GM18498 (cell line): ENCODE results near the gene ZBTB7C.

Source experiments
- ATAC-seq: cut with Tn5 transposase; IDR thresholded peaks from one replicate; pipeline ENCODE4 v1.9.1; 2021; ENCODE audit warnings: mild to moderate bottlenecking, moderate library complexity; ENCODE audit not compliant: unreplicated experiment

Gene ZBTB7C

GRCh38 chr18:48009116-48009745 is 400.0 kb downstream of the ZBTB7C start:
- no peak for ATAC-seq

DNA sequence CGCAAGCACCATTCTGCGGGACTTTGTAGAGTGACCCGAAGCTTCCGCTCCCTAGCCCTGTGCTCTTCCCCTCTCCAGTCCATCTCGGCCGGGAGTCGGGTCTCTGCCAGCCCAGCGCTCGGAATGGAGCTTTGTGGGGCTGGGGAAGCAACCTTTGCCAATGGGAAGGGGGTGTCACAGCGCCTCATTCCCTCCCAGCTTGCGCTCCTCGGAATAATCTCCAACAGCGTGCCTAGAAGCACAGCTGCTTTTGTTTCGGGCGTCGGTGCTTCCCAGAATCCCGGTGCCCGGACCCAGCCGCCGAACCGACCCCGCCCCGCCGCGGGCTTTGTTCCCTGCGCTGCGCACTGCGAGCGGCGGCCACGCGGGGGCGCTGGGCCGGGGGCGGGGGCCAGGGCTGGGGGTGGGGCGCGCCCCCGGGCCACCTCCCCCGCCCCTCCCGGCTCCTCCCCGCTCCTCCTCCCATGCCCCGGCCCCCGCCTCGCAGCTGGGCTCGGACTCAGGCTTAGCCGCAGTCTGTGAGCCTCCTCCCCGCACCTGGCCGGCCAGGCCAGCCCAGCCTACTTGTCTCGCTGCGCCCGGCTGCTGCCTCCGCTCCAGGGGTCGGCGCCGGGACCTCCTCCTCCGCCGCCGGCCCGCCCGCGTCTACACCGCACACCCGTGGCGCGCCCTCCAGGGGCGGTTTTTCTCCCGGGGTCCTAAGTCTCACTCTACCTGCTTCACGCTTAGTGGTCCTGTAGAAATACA is 401.1 kb downstream of the ZBTB7C start:
- peak; percentile 77 for ATAC-seq

GRCh38 chr18:48007381-48007780 is 401.8 kb downstream of the ZBTB7C start:
- no peak for ATAC-seq

- no peak for ATAC-seq
These were observed 402.6 kb downstream of the ZBTB7C start for GRCh38 chr18:48006415-48007175.

DNA sequence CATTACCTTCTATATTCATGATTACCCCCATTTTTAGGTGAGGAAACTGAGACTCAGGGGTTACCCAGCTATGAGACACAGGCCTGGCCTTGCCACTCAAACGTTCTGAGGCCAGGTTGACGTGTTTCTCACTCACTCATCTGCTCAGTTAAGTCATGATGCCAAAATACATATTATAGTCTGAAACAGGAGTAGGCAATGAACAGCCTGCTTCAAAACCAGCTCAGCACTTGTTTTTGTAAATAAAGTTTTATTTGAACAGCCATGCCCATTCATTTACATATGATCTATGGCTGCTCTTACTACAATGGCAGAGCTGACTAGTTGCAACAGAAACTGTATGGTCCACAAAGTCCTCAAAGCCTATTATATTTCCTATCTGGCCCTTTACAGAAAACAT is 404.6 kb downstream of the ZBTB7C start:
- no peak for ATAC-seq

- no peak for ATAC-seq
These were observed 405.5 kb downstream of the ZBTB7C start for GRCh38 chr18:48003426-48004349.

DNA sequence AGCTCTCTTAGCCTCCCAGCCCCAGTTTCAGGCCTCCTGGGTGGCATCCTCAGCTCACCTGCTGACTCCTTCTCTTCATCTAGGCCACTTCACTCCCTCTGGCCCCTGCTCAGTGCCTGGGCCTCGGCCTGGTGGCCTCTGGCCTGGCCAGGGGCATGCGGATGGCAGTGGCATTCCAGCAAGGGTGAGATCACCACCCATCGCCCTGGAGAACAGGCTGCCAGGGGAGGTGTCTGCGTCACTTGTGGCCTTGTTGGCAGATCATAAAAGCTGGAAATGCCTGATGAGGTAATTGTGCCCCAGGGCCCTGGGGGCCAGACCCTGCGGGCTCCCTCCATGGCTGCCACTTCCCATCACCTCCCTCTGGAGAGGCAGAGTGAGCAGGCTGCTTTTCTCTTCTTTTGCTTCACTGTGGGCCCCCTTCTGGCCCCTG is 406.2 kb downstream of the ZBTB7C start:
- no peak for ATAC-seq

GRCh38 chr18:48000701-48001100 is 408.5 kb downstream of the ZBTB7C start:
- ATAC-seq = no peak

GRCh38 chr18:47999801-48000248 is 409.4 kb downstream of the ZBTB7C start:
- no peak for ATAC-seq

DNA sequence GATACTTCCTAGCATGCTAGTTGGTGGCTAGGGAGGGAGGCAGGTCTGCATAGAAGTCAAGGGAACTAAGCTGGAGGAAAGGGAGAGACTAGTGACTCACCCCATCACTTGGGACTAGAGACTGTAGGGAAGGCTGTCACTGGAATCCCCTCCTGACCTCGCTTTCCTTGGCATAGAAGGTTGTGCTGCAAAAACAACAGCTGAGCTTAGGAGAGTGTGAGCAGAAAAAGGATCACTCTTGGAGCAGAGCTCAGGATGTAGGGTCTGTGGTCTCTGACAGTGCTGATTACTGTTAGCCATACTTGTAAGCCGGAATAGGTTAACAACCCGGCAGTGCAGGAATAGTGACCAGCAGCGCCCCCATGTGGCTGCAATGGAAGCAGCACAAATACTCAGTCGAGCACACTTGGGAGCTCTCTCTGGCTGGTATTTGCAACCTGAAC is 411.8 kb downstream of the ZBTB7C start:
- ATAC-seq = no peak

DNA sequence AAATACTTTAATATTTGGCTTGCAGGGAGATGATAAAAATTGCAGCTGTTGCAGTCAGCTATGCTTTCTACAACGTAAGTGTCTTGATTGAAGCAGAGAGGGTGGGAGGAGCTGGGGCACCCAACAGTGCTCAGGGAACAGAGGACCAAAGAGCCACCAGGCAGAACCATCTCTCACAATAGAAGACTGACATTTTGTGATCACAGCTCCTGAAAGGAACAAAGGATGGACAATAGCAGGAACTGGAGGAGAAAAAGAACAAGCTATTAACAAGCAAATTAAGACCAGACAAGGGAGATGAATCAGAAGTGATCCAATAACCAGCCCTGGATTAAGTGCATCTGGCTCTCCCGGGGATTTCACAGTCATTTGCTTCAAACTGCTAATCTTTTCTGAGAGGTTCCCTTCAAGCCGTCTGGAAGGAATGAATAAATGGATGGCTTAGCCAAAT is 413.1 kb downstream of the ZBTB7C start:
- ATAC-seq = no peak

- no peak for ATAC-seq
These were observed 413.5 kb downstream of the ZBTB7C start for GRCh38 chr18:47995654-47996053.

DNA sequence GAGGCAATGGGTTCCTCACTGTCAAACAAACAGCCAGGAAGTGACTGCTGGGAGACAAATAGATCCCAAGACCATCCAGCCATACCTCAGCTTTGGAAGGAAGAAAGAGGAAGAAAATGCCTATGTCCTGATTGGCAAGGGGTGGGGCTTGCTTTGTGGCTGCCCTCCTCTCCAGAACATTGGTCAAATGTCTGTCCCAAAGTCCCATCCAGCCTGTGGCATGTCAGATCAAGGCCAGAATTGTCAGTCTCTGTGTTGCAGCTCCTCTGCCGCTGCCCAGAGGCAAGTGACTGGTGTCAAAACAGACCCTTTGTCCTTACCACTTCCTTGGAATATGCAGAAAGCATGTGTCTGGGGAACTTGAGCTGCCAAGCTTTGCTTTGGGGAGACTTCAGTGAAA is 415.8 kb downstream of the ZBTB7C start:
- no peak for ATAC-seq

DNA sequence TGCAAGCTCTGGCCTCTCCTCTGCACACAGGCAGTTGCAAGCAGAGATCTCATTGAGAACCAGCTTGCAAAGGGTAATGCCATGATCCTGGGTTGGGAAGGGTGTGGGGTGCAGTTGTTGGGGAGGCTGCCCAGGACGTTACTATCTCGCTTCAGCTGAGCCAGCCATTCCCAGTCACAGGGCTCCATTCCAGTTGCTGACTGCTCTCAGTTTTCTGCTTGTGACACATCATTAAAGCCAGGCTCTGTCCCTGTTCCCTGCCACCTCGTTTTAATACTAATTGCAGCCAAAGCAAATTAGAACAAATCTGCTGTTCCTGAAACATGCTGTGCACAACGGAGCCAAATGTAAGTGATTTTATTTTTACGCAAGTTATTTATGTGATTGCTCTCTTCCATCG is 416.2 kb downstream of the ZBTB7C start:
- no peak for ATAC-seq

- no peak for ATAC-seq
These were observed 416.9 kb downstream of the ZBTB7C start for GRCh38 chr18:47992266-47992665.

GRCh38 chr18:47990981-47991380 is 418.2 kb downstream of the ZBTB7C start:
- no peak for ATAC-seq

DNA sequence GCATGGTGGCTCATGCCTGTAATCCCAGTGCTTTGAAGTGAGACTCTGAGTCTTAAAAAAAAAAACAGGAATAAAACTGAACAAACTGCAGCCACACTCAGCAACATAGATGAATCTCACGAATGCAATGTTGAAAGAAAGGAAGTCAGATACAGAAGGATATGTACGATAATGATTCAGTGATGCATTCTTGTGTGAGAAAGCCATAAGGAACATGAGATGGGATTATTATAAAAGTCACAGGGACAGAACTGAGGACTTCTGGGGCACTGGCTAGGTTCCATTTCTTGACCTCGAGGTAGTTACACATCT is 421.8 kb downstream of the ZBTB7C start:
- no peak for ATAC-seq

- ATAC-seq = no peak
These were observed 422.4 kb downstream of the ZBTB7C start for GRCh38 chr18:47986620-47987387.

DNA sequence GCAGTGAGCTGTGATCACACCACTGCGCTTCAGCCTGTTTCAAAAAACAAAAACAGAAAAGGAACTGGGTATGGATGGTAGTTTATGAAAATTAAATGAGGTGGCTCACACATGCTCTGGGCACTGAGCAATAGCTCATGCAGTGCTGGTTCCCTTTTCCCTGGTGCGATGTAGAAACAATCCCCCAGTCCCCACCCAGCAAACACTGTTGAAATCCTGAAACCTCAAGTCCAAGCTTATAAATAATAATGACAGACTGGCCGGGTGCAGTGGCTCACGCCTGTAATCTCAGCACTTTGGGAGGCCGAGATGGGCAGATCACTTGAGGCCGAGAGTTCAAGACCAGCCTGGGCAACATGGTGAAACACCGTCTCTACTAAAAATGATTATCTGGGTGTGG is 423.3 kb downstream of the ZBTB7C start:
- ATAC-seq = no peak

GRCh38 chr18:47984991-47985390 is 424.2 kb downstream of the ZBTB7C start:
- ATAC-seq = no peak
